Neural progenitor cell (in vitro differentiated cells): ENCODE data around the gene MRPL36. TPM values are rescaled to one million over a fixed set of nuclear protein-coding genes. Genes with fewer than 3 reads are reported as not detected.
"Not testable (repeated sequence)": the region's sequence is repeated elsewhere in the genome, so short reads cannot be mapped to it uniquely, and the experiment has no call there.

Experiments used
- DNase-seq: peaks from one replicate; pipeline ENCODE4 v3.0.0-alpha.2; 2016; ENCODE audit warnings: low spot score
- H2AFZ ChIP-seq: fragments of 200-600 bp; sonication (generic); replicated peaks from 2 replicates; pipeline ENCODE4 v1.6.1; 2016; ENCODE audit warnings: antibody characterized with exemption
- H3F3A ChIP-seq: fragments of 200-600 bp; sonication (generic); 2 replicates; pipeline ENCODE4 v1.6.1; 2016; ENCODE audit warnings: antibody characterized with exemption, low read depth
- H3K27ac ChIP-seq: fragments of 200-600 bp; sonication (generic); 2 replicates; pipeline ENCODE4 v1.5.1; 2016; ENCODE audit warnings: mild to moderate bottlenecking
- H3K27me3 ChIP-seq: fragments of 200-600 bp; sonication (generic); 2 replicates; pipeline ENCODE4 v1.6.1; 2016; ENCODE audit warnings: mild to moderate bottlenecking, moderate library complexity
- H3K36me3 ChIP-seq: fragments of 200-600 bp; sonication (generic); 2 replicates; pipeline ENCODE4 v1.5.1; 2016
- H3K4me1 ChIP-seq: fragments of 200-600 bp; sonication (generic); 2 replicates; pipeline ENCODE4 v1.6.1; 2016; ENCODE audit warnings: mixed run types
- H3K4me2 ChIP-seq: fragments of 200-600 bp; sonication (generic); 2 replicates; pipeline ENCODE4 v1.6.1; 2016
- H3K4me3 ChIP-seq: fragments of 200-600 bp; sonication (generic); 2 replicates; pipeline ENCODE4 v1.5.1; 2016
- H3K79me2 ChIP-seq: fragments of 200-600 bp; sonication (generic); 2 replicates; pipeline ENCODE4 v1.6.1; 2016; ENCODE audit warnings: low read depth
- H3K9ac ChIP-seq: fragments of 200-600 bp; sonication (generic); 2 replicates; pipeline ENCODE4 v1.6.1; 2016
- H3K9me3 ChIP-seq: fragments of 200-600 bp; sonication (generic); 2 replicates; pipeline ENCODE4 v1.5.1; 2016; ENCODE audit warnings: low read depth
- H4K20me1 ChIP-seq: fragments of 200-600 bp; sonication (generic); 2 replicates; pipeline ENCODE4 v1.6.1; 2016; ENCODE audit warnings: low read depth
- H3K27ac Mint-ChIP-seq: 3 replicates; pipeline ENCODE4 v1.8.0; 2021; ENCODE audit warnings: mixed read lengths
- H3K27me3 Mint-ChIP-seq: 2 replicates; pipeline ENCODE4 v1.8.0; 2022; ENCODE audit warnings: low read depth, mild to moderate bottlenecking, inconsistent platforms, moderate library complexity, mixed read lengths; ENCODE audit not compliant: insufficient read depth
- H3K36me3 Mint-ChIP-seq: 3 replicates; pipeline ENCODE4 v1.8.0; 2021; ENCODE audit warnings: mixed read lengths
- H3K4me1 Mint-ChIP-seq: 3 replicates; pipeline ENCODE4 v1.8.0; 2021; ENCODE audit warnings: mixed read lengths
- H3K4me3 Mint-ChIP-seq: 3 replicates; pipeline ENCODE4 v1.8.0; 2021; ENCODE audit warnings: mild to moderate bottlenecking, moderate library complexity, mixed read lengths
- H3K9me3 Mint-ChIP-seq: 3 replicates; pipeline ENCODE4 v1.8.0; 2020; ENCODE audit warnings: mixed read lengths
- CTCF ChIP-seq: fragments of 200-600 bp; sonication (generic); IDR thresholded peaks from 2 replicates; pipeline ENCODE4 v1.5.1; 2017; ENCODE audit warnings: antibody characterized with exemption, mild to moderate bottlenecking
- EZH2 ChIP-seq: fragments of 200-600 bp; sonication (generic); IDR thresholded peaks from 2 replicates; pipeline ENCODE4 v1.6.1; 2017; ENCODE audit warnings: antibody characterized with exemption, mild to moderate bottlenecking, moderate library complexity
- EZH2phosphoT487 ChIP-seq: fragments of 200-600 bp; sonication (generic); IDR thresholded peaks from 2 replicates; pipeline ENCODE4 v1.6.1; 2017; ENCODE audit warnings: antibody characterized with exemption
- total RNA-seq: library from RNA; depleted of rRNA; stranded (reverse); fragments of >200 nt; gene quantifications from 2 replicates; pipeline ENCODE4 v1.2.3, GENCODE V29; 2015; ENCODE audit warnings: low replicate concordance

Gene MRPL36
- total RNA-seq, 1 donor from 2014 or later: 22.2 TPM

- Mint-ChIP-seq H3K4me1 (peaks cover 30% of the 10 kb centered on the region), H3K9me3 (no peaks in the 10 kb centered on the region), H3K36me3 (no peaks in the 10 kb centered on the region), H3K27ac (no peak overlapping the region), H3K27me3 (peaks cover 15% of the 10 kb centered on the region), H3K4me3 (no peak overlapping the region)
- Histone ChIP-seq H4K20me1 (no peaks in the 10 kb centered on the region), H3K27ac (no peak overlapping the region), H3K9ac (no peak overlapping the region), H3F3A (no peaks in the 10 kb centered on the region), H3K4me3 (no peak overlapping the region), H3K9me3 (no peaks in the 10 kb centered on the region), H2AFZ (no peak overlapping the region), H3K36me3 (no peaks in the 10 kb centered on the region), H3K79me2 (no peaks in the 10 kb centered on the region), H3K4me2 (no peak overlapping the region), H3K27me3 (peaks cover 67% of the 10 kb centered on the region), H3K4me1 (peaks cover 13% of the 10 kb centered on the region)
- no peak for TF ChIP-seq CTCF
- TF ChIP-seq EZH2: no peak
- no peak for TF ChIP-seq EZH2phosphoT487
- no peak for DNase-seq
Observed at GRCh38 chr5:1846583-1846982, 46.9 kb upstream of the MRPL36 start.

- DNase-seq: no peak
- no peak overlapping the region for H2AFZ ChIP-seq
- H3K9ac ChIP-seq: no peak overlapping the region
- H4K20me1 ChIP-seq: no peaks in the 10 kb centered on the region
- H3K9me3 ChIP-seq: no peaks in the 10 kb centered on the region
- Mint-ChIP-seq H3K36me3 (no peaks in the 10 kb centered on the region), H3K4me1 (peaks cover 27% of the 10 kb centered on the region), H3K27ac (no peak overlapping the region), H3K4me3 (no peak overlapping the region), H3K27me3 (peaks cover 15% of the 10 kb centered on the region), H3K9me3 (no peaks in the 10 kb centered on the region)
- no peak for TF ChIP-seq CTCF
- no peak overlapping the region for H3K4me3 ChIP-seq
- no peak overlapping the region for H3K4me2 ChIP-seq
- no peaks in the 10 kb centered on the region for H3F3A ChIP-seq
- peaks cover 13% of the 10 kb centered on the region for H3K4me1 ChIP-seq
- H3K27ac ChIP-seq: no peak overlapping the region
- H3K79me2 ChIP-seq: no peaks in the 10 kb centered on the region
- H3K36me3 ChIP-seq: no peaks in the 10 kb centered on the region
- peaks cover 58% of the 10 kb centered on the region for H3K27me3 ChIP-seq
Observed at GRCh38 chr5:1845696-1846095, 46.1 kb upstream of the MRPL36 start.

- no peak for TF ChIP-seq EZH2phosphoT487
- no peak for TF ChIP-seq EZH2
- no peak for TF ChIP-seq CTCF
- H3K9me3 ChIP-seq: no peaks in the 10 kb centered on the region
- H3K4me3 ChIP-seq: no peak overlapping the region
- no peaks in the 10 kb centered on the region for H3K36me3 ChIP-seq
- H2AFZ ChIP-seq: no peak overlapping the region
- no peak overlapping the region for H3K27ac ChIP-seq
- H3K4me1 ChIP-seq: peaks cover 9% of the 10 kb centered on the region
- Mint-ChIP-seq H3K36me3 (no peaks in the 10 kb centered on the region), H3K27ac (no peak overlapping the region), H3K4me1 (peaks cover 23% of the 10 kb centered on the region), H3K27me3 (peaks cover 15% of the 10 kb centered on the region), H3K4me3 (no peak overlapping the region), H3K9me3 (no peaks in the 10 kb centered on the region)
- H3F3A ChIP-seq: no peaks in the 10 kb centered on the region
- H3K79me2 ChIP-seq: no peaks in the 10 kb centered on the region
- no peaks in the 10 kb centered on the region for H4K20me1 ChIP-seq
- DNase-seq: no peak
- H3K27me3 ChIP-seq: peaks cover 50% of the 10 kb centered on the region
- no peak overlapping the region for H3K4me2 ChIP-seq
- no peak overlapping the region for H3K9ac ChIP-seq
Observed at GRCh38 chr5:1844708-1845436, 45.2 kb upstream of the MRPL36 start.

GRCh38 chr5:1843761-1844160 is 44.1 kb upstream of the MRPL36 start:
- H3K4me1 ChIP-seq, H3K4me3 Mint-ChIP-seq, H2AFZ ChIP-seq, H3K36me3 Mint-ChIP-seq, H3K79me2 ChIP-seq, DNase-seq, H3K9ac ChIP-seq, H3K27ac ChIP-seq, H3K9me3 ChIP-seq, H3F3A ChIP-seq, H3K9me3 Mint-ChIP-seq, H3K27ac Mint-ChIP-seq, H3K36me3 ChIP-seq, H3K4me2 ChIP-seq, H4K20me1 ChIP-seq, H3K4me3 ChIP-seq: not testable (repeated sequence)
- H3K27me3 Mint-ChIP-seq: peaks cover 13% of the 10 kb centered on the region
- peaks cover 39% of the 10 kb centered on the region for H3K27me3 ChIP-seq
- peaks cover 15% of the 10 kb centered on the region for H3K4me1 Mint-ChIP-seq
